IMR-90 (cell line): Measurements from ENCODE around the gene URB1. TPM values are rescaled to one million over a fixed set of nuclear protein-coding genes. Genes with fewer than 3 reads are reported as not detected.
A peak's percentile ranks its signal among the peaks of the same experiment; 100 is the strongest.

Experiments
- ATAC-seq: fragments of 200-7000 bp; cut with Tn5 transposase; 2 replicates; pipeline ENCODE4 v1.9.1; 2020; ENCODE audit warnings: low read depth, mild to moderate bottlenecking, moderate library complexity
- BruUV-seq: library from RNA; stranded (reverse); fragments of 400-500 nt; replicated peaks from 2 replicates; lab custom pipeline; 2021; lab: Mats Ljungman, UMichigan
- CTCF ChIA-PET: fragments of 300-600 bp; formaldehyde crosslinking; extraction: SDS; loops from one replicate; lab custom pipeline; 2021; ENCODE audit warnings: antibody characterized with exemption; lab: Yijun Ruan, JAX
- POLR2A ChIA-PET: fragments of 300-600 bp; sonication (Branson Sonifier 250); formaldehyde crosslinking; loops from one replicate; lab custom pipeline; 2022; ENCODE audit warnings: antibody characterized with exemption; ENCODE audit not compliant: unreplicated experiment; lab: Charles Lee
- DNase-seq: peaks from one replicate; pipeline ENCODE4 v3.0.0; 2013
- H2AFZ ChIP-seq: replicated peaks from 2 replicates; pipeline ENCODE3; 2013; ENCODE audit warnings: low read length, mild to moderate bottlenecking; ENCODE audit not compliant: poor library complexity
- H2AK5ac ChIP-seq: 2 replicates; pipeline ENCODE4 v1.6.1; 2013; ENCODE audit warnings: low read depth, low read length, inconsistent platforms
- H2AK9ac ChIP-seq: replicated peaks from 2 replicates; pipeline ENCODE3; 2013; ENCODE audit warnings: mild to moderate bottlenecking, low read depth, low read length, moderate library complexity; ENCODE audit not compliant: poor library complexity
- H2BK120ac ChIP-seq: 2 replicates; pipeline ENCODE4 v1.6.1; 2013; ENCODE audit warnings: low read depth, low read length, inconsistent platforms
- H2BK15ac ChIP-seq: 3 replicates; pipeline ENCODE4 v1.6.1; 2013; ENCODE audit warnings: low read depth, low read length, inconsistent platforms
- H2BK20ac ChIP-seq: 2 replicates; pipeline ENCODE4 v1.6.1; 2013; ENCODE audit warnings: low read depth, mild to moderate bottlenecking, inconsistent platforms, low read length, moderate library complexity
- H2BK5ac ChIP-seq: 2 replicates; pipeline ENCODE4 v1.6.1; 2013; ENCODE audit warnings: mild to moderate bottlenecking, low read depth, low read length, inconsistent platforms; ENCODE audit not compliant: poor library complexity, severe bottlenecking
- H3K14ac ChIP-seq: replicated peaks from 2 replicates; pipeline ENCODE4 v1.6.1; 2013; ENCODE audit warnings: low read depth, low read length, inconsistent platforms
- H3K18ac ChIP-seq: 2 replicates; pipeline ENCODE4 v1.6.1; 2013; ENCODE audit warnings: low read depth, low read length, control low read depth
- H3K23ac ChIP-seq: 2 replicates; pipeline ENCODE4 v1.6.1; 2013; ENCODE audit warnings: low read depth, low read length, inconsistent platforms
- H3K27ac ChIP-seq: 2 replicates; pipeline ENCODE4 v1.5.1; 2013; ENCODE audit warnings: mild to moderate bottlenecking, control low read depth, low read length; ENCODE audit not compliant: insufficient read depth
- H3K27me3 ChIP-seq: 2 replicates; pipeline ENCODE4 v1.6.1; 2013; ENCODE audit warnings: low read length; ENCODE audit not compliant: control insufficient read depth, insufficient read depth
- H3K36me3 ChIP-seq: 2 replicates; pipeline ENCODE4 v1.6.1; 2013; ENCODE audit warnings: low read length, mixed read lengths; ENCODE audit not compliant: control insufficient read depth, insufficient read depth
- H3K4ac ChIP-seq: 2 replicates; pipeline ENCODE4 v1.6.1; 2013; ENCODE audit warnings: low read depth, low read length, inconsistent platforms
- H3K4me1 ChIP-seq: 2 replicates; pipeline ENCODE4 v1.6.1; 2013; ENCODE audit warnings: low read length, mixed read lengths; ENCODE audit not compliant: control insufficient read depth, insufficient read depth
- H3K4me2 ChIP-seq: 2 replicates; pipeline ENCODE4 v1.6.1; 2013; ENCODE audit warnings: low read depth, mild to moderate bottlenecking, control low read depth, low read length, moderate library complexity
- H3K4me3 ChIP-seq: 2 replicates; pipeline ENCODE4 v1.5.1; 2013; ENCODE audit warnings: low read depth, mild to moderate bottlenecking, control low read depth, low read length, moderate library complexity; ENCODE audit not compliant: insufficient read depth
- H3K56ac ChIP-seq: 2 replicates; pipeline ENCODE4 v1.6.1; 2013; ENCODE audit warnings: low read length, inconsistent platforms; ENCODE audit not compliant: insufficient read depth; ENCODE audit errors: extremely low read depth
- H3K79me1 ChIP-seq, 2 experiments: 2 replicates each; pipeline ENCODE4 v1.6.1; 2013; ENCODE audit warnings: low read length in 2 of 2, inconsistent platforms in 1 of 2, low read depth in 1 of 2
- H3K9ac ChIP-seq: 2 replicates; pipeline ENCODE4 v1.6.1; 2013; ENCODE audit warnings: low read depth, low read length, control low read depth
- H3K9me1 ChIP-seq: 2 replicates; pipeline ENCODE4 v1.6.1; 2013; ENCODE audit warnings: low read length, inconsistent platforms; ENCODE audit not compliant: insufficient read depth
- H3K9me3 ChIP-seq: 2 replicates; pipeline ENCODE4 v1.6.1; 2013; ENCODE audit warnings: low read length; ENCODE audit not compliant: control insufficient read depth, insufficient read depth
- H4K20me1 ChIP-seq: 2 replicates; pipeline ENCODE4 v1.6.1; 2013; ENCODE audit warnings: low read length, inconsistent platforms; ENCODE audit not compliant: insufficient read depth
- H4K5ac ChIP-seq: 2 replicates; pipeline ENCODE4 v1.6.1; 2013; ENCODE audit warnings: mild to moderate bottlenecking, low read depth, low read length, control low read depth
- H4K8ac ChIP-seq, 2 experiments: 2 replicates each; pipeline ENCODE4 v1.6.1; 2013; ENCODE audit warnings: low read depth in 2 of 2, low read length in 2 of 2, control low read depth in 1 of 2, inconsistent platforms in 1 of 2
- H4K91ac ChIP-seq: 2 replicates; pipeline ENCODE4 v1.6.1; 2013; ENCODE audit warnings: low read depth, low read length, inconsistent platforms; ENCODE audit not compliant: insufficient read depth
- BHLHE40 ChIP-seq: fragments of 150-350 bp; IDR thresholded peaks from 2 replicates; pipeline ENCODE4 v1.6.1; 2016; ENCODE audit warnings: mild to moderate bottlenecking, low read depth, low read length
- CEBPB ChIP-seq: IDR thresholded peaks from 2 replicates; pipeline ENCODE4 v1.6.1; 2012; ENCODE audit warnings: low read depth, low read length, improper control_type of control experiment
- CHD1 ChIP-seq: IDR thresholded peaks from 2 replicates; pipeline ENCODE4 v1.6.1; 2012; ENCODE audit warnings: low read depth, low read length, improper control_type of control experiment
- NFE2L2 ChIP-seq: fragments of 150-350 bp; IDR thresholded peaks from 2 replicates; pipeline ENCODE4 v1.6.1; 2016; ENCODE audit warnings: low read depth, mild to moderate bottlenecking, low read length
- POLR2A ChIP-seq: IDR thresholded peaks from 2 replicates; pipeline ENCODE4 v1.6.1; 2012; ENCODE audit warnings: mild to moderate bottlenecking, low read depth, low read length
- RAD21 ChIP-seq: IDR thresholded peaks from 2 replicates; pipeline ENCODE4 v1.6.1; 2012; ENCODE audit warnings: low read length, improper control_type of control experiment
- RFX5 ChIP-seq: IDR thresholded peaks from 2 replicates; pipeline ENCODE4 v1.8.0; 2012; ENCODE audit warnings: low read depth, mild to moderate bottlenecking, low read length, moderate library complexity
- WGBS, 2 experiments: methylation state at CpG; one replicate each; pipeline versions ENCODE4 v1.1.5 to v1.1.7; 2013; ENCODE audit warnings: missing lambda C conversion rate in 2 of 2; ENCODE audit not compliant: insufficient read length in 1 of 2; ENCODE audit errors: extremely low coverage in 2 of 2; 5-methylcytosine and 5-hydroxymethylcytosine counted together
- dilution Hi-C: fragments of 300-500 bp; cut with HindIII; formaldehyde crosslinking; loops from one replicate; pipeline ENCODE4 v1.14.3; 2018; ENCODE audit warnings: low sequenced_read_pairs; ENCODE audit not compliant: unreplicated experiment
- in situ Hi-C: fragments of 300-500 bp; cut with MboI; formaldehyde crosslinking; loops from 3 replicates; pipeline ENCODE4 v1.14.3; 2019; ENCODE audit warnings: low sequenced_read_pairs, inconsistent platforms, mixed read lengths
- intact Hi-C: fragments of 100-400 bp; cut with micrococcal nuclease; formaldehyde crosslinking; loops from 2 replicates; pipeline ENCODE4 v1.10.0; 2022
- polyA plus RNA-seq, 3 experiments: library from polyadenylated mRNA; depleted of rRNA; stranded (reverse); fragments of >200 nt; gene quantifications; 2 replicates each; pipeline ENCODE4 v1.2.3, GENCODE V29; 2012; ENCODE audit warnings: low replicate concordance in 1 of 3
- total RNA-seq: library from RNA; depleted of rRNA; stranded (reverse); fragments of >200 nt; gene quantifications from 2 replicates; pipeline ENCODE4 v1.2.3, GENCODE V29; 2012
- TF ChIP-seq, protein P1 (sequence below): fragments of 150-350 bp; IDR thresholded peaks from 2 replicates; pipeline ENCODE4 v1.6.1; 2016; ENCODE audit warnings: low read depth, mild to moderate bottlenecking, low read length, moderate library complexity, borderline replicate concordance

URB1 gene
- total and polyA plus RNA-seq, 2 of the 4 experiments (the other 2 are of a cell fraction), result 9.2 to 12.7 TPM

DNA sequence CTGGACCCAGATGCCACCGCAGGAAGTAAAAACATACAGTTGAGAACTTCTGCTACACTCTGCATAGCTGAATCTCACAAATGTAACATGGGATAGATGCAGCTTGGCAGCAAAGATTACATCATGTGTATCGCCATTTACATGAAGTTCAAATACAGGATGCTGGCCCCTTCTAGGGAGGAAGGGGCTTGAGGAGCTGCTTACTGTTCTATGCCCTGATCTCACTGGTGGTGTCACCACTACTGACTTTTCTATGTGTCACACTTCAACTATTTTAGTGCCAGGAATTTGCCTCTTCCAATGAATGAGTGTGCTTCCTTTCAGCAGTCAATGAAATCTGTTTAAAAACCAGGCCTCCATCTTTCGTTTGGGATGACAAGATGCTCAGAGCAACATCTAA, 63.0 kb downstream of the URB1 start (continued):
- TF ChIP-seq RFX5 (no peak), POLR2A (no peak)

DNA sequence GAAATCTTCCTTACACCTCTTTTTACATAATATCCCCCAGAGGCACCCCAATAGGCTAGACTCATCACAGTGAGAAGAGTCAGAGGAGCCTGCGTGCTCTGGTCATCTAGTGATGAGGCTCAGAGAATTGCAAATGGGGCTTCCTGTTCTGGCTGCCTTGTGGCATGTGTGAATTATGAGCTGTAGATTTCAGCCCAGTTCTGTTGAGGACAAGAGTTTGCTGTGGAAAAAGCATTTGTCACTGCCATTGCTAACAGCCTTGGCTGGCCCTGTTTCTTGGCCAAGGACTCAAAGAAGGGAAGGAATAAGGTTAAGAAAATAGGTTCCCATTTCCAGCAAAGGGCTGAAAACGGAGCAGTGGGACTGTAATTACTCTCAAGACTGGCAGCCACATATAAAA, 63.5 kb downstream of the URB1 start:
- H3K56ac ChIP-seq, result no peak overlapping the region
- no peak overlapping the region for H4K8ac ChIP-seq
- DNase-seq (peak; percentile 53), ATAC-seq (peak; percentile 28)
- H3K9ac ChIP-seq, result no peak overlapping the region
- H3K4me2 ChIP-seq, result no peak overlapping the region
- POLR2A ChIA-PET, result no interaction called here
- H3K36me3 ChIP-seq, result peaks cover 37% of the 10 kb centered on the region
- no peaks in the 10 kb centered on the region for H3K9me3 ChIP-seq
- H2AFZ ChIP-seq, result no peak overlapping the region
- no peak overlapping the region for H3K18ac ChIP-seq
- H4K5ac ChIP-seq, result no peak overlapping the region
- H3K27me3 ChIP-seq, result no peaks in the 10 kb centered on the region
- in situ Hi-C loops, result no loop called here
- H3K14ac ChIP-seq, result peak overlapping the region; percentile 52; the same call in 1 of the 2 replicates
- H2BK15ac ChIP-seq, result no peak overlapping the region
- TF ChIP-seq RAD21 (no peak), BHLHE40 (no peak), POLR2A (no peak), NFE2L2 (no peak), CHD1 (no peak), CEBPB (no peak)
- TF ChIP-seq, protein P1, sequence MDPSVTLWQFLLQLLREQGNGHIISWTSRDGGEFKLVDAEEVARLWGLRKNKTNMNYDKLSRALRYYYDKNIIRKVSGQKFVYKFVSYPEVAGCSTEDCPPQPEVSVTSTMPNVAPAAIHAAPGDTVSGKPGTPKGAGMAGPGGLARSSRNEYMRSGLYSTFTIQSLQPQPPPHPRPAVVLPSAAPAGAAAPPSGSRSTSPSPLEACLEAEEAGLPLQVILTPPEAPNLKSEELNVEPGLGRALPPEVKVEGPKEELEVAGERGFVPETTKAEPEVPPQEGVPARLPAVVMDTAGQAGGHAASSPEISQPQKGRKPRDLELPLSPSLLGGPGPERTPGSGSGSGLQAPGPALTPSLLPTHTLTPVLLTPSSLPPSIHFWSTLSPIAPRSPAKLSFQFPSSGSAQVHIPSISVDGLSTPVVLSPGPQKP, result no peak
- H2BK20ac ChIP-seq, result no peak overlapping the region
- peaks cover 10% of the 10 kb centered on the region for H3K9me1 ChIP-seq
- intact Hi-C loops, result no loop called here
- dilution Hi-C loops, result no loop called here
- no peak overlapping the region for H2AK9ac ChIP-seq
- peaks cover 9% of the 10 kb centered on the region for H3K4me1 ChIP-seq
- H2BK120ac ChIP-seq, result 0 out of 2 replicates have a peak overlapping the region, but pooled peaks have one; percentile 6
- WGBS, 2 experiments, result no CpG with 5 or more reads among the region's 2 CpGs
- no TSS peak for BruUV-seq
- no peak overlapping the region for H3K4me3 ChIP-seq
- H2BK5ac ChIP-seq, result peak overlapping the region; percentile 40
- peak overlapping the region; percentile 38; the same call in 1 of the 2 replicates for H3K23ac ChIP-seq
- no peaks in the 10 kb centered on the region; the same call in 1 of the 2 replicates for H4K20me1 ChIP-seq
- CTCF ChIA-PET, result no interaction called here
- H3K27ac ChIP-seq, result no peak overlapping the region
- H4K91ac ChIP-seq, result no peak overlapping the region
- H3K79me1 ChIP-seq, result peaks cover 6 to 26% of the 10 kb centered on the region in 2 experiments; a peak in 3 of 4 replicates
- no peak overlapping the region; the same call in 1 of the 2 replicates for H2AK5ac ChIP-seq
- peak overlapping the region; percentile 16; the same call in 1 of the 2 replicates for H3K4ac ChIP-seq
